Midbrain (tissue), 1 donor: Measurements from ENCODE around the gene VEGFB.
A peak's percentile ranks its signal among the peaks of the same experiment; 100 is the strongest.
"Not testable (repeated sequence)": the region's sequence is repeated elsewhere in the genome, so short reads cannot be mapped to it uniquely, and the experiment has no call there.

Experiments
- DNase-seq: peaks from one replicate; lab custom pipeline; 2025; lab: John Stamatoyannopoulos, UW

The VEGFB gene

DNA sequence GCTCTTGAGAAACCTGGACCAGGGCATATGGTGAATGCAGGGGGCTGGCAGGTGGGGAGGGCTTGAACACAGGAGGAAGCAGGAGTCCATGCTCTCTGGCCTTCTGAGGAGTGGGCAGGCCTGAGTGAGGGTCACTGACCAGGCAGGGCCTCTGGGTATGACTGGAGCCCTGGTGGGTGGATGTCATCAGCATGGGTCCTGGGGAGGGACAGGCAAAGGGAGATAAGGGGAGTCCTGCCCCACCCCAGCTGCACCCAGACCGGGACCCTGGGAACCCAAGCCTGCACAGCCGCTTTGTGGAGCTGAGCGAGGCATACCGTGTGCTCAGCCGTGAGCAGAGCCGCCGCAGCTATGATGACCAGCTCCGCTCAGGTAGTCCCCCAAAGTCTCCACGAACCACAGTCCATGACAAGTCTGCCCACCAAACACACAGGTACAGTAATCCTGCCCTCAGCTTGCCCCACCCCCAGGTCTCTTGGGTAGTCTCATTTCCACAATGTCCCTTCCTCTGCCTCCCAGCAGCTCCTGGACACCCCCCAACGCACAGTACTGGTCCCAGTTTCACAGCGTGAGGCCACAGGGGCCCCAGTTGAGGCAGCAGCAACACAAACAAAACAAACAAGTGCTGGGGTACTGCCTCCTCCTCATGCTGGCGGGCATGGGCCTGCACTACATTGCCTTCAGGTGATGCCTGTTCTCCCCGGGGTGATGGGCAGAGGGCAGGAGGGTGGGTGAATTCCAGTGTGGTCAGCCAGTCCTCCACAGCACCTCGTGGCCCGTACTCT is 2.0 kb upstream of the VEGFB start:
- DNase-seq, result no peak

DNA sequence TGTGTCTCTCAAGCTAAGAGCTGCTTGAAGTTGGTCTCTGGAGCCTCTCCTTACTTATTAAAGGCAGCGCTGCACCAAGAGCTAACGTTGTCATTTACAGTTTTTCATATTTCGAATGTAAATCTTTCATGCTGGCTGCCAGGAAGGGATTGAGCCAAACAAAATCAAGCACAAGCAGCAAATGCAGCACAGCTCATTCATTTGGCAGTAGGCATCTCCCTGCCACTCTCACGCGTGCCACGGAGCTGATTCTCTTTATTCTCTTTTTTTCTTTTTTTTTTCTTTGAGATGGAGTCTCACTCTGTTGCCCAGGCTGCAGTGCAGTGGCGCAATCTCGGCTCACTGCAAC is 1.4 kb upstream of the VEGFB start:
- DNase-seq, result no peak

DNA sequence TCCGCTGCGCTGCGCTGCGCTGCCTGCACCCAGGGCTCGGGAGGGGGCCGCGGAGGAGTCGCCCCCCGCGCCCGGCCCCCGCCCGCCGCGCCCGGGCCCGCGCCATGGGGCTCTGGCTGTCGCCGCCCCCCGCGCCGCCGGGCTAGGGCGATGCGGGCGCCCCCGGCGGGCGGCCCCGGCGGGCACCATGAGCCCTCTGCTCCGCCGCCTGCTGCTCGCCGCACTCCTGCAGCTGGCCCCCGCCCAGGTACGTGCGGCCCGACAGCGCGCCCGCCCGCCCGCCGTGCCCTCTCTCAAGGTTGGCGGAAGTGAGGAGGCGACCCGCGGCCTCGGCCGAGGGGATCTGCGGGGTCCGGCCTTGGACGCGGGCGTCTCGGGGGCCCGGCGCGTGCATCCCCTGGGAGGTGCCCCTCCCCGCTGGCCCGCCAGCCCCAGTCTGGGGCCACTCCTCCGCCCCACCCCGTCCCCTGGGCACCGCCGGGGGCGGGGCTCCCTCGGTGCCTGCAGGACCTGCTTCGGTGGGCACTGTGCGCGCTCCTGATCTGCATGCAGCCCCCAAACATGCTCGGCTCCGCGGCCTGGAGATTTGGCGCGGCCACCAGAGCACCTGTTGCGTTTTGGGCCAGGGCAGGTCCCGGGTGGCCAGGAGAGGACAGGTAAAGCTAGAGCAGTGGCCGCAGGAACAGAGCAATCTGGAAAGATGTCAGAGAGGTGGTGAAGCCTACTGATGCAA is 429 bp downstream of the VEGFB start:
- DNase-seq, result no peak

DNA sequence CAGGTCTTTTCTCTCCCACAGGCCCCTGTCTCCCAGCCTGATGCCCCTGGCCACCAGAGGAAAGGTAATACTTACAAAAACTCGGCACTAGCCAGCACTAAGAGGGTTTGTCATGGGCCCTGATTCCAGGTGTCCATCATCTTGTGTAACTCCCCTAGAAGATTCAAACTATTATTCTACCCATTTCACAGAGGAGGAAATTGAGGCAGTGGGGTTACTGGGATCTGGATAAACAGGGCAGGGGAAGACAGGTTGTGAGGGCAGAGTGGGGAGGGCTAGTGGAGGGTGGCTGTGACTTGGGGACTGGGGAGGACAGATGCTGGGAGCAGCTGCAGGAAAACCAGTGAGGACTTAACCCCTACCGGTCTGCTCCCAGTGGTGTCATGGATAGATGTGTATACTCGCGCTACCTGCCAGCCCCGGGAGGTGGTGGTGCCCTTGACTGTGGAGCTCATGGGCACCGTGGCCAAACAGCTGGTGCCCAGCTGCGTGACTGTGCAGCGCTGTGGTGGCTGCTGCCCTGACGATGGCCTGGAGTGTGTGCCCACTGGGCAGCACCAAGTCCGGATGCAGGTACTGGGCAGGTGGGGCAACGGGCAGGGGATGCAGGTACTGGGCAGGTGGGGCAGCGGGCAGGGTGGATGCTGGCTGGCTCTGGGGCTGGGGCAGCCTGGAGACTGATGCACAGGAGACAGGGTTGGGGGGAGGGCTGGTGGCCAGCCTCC is 1.2 kb downstream of the VEGFB start:
- DNase-seq, result no peak

DNA sequence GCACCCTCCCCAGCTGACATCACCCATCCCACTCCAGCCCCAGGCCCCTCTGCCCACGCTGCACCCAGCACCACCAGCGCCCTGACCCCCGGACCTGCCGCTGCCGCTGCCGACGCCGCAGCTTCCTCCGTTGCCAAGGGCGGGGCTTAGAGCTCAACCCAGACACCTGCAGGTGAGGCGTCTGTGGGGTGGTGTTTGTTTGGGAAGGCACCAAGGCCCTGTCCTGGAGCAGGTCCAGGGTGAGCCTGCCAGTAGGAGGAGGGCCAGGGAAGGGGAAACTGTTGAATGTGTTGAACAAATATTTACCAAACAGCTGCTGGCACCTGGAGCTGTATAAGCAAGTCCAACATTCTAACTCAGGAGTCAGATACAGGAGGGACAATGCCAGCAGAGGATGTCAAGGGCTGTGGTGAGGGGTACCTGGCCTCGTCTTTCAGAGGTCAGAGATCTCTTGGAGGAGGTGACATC is 3.1 kb downstream of the VEGFB start:
- DNase-seq, result no peak

DNA sequence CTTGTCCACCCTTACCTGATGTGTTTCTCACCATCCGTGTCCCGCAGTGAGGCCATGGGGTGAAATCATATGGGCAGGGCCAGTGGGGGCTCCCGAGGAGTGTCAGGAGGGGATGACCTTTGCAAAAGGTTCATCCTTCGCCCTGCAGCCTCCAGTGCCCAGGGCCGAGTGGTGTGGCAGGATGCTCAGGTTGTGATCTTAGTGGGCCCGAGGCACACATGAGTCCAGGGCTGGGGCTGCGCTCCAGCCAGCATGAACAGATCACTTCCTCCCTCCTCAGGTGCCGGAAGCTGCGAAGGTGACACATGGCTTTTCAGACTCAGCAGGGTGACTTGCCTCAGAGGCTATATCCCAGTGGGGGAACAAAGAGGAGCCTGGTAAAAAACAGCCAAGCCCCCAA is 3.7 kb downstream of the VEGFB start:
- DNase-seq, result no peak

DNA sequence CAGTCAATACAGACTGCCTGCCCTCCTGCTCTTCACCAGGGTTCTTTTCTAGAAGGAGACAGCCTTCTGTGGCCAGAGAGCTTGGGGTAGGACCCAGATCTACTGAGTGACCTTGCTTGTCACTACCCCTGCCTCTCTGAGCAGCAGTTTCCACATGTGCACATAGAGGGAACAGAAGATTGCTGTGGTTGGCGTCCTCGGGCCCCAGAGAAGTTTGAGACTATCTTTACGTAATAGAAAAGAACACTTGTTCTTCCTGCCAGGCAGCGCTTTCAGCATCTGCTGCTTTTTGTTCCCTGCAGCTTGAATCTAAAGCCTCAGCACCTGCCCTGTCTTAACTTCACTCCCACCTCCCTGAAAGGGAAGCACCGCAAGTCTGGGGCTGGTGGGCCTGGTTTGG is 4.6 kb downstream of the VEGFB start:
- DNase-seq, result no peak

DNA sequence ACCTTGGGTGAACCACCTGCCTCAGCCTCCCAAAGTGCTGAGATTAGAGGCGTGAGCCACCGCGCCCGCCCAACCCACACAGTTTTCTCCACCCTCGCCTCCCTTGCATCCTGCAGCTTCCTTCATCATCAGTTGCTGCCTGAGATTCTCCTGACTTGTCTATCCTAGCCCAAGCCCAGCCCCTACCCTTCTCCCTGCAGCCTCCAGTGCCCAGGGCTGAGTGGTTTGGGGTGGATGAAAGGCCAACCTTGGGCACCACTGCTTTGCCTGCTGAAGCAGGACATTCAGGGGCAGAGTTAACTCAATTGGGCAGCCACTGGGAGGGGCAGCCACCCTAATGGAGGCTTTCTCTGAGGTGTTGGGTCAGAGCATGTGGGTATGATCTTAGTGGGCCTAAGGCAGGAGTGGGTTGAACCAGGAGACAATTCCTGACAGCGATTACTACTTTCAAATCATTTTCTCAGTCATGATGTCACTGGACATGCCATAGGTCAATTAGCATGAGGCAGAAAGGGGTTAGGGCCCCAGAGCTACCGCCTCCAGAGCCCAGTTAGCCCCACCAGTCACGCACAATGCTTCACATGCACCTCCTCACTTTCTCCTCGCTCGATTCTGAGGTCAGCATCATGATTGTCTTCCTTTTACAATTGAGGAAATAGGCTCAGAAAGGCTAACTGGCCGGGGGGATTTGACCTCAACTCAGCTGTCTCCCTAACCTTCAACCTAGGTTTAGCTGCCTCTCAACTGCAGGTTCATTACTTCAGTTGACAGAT is 5.5 kb downstream of the VEGFB start:
- DNase-seq, result no peak

DNA sequence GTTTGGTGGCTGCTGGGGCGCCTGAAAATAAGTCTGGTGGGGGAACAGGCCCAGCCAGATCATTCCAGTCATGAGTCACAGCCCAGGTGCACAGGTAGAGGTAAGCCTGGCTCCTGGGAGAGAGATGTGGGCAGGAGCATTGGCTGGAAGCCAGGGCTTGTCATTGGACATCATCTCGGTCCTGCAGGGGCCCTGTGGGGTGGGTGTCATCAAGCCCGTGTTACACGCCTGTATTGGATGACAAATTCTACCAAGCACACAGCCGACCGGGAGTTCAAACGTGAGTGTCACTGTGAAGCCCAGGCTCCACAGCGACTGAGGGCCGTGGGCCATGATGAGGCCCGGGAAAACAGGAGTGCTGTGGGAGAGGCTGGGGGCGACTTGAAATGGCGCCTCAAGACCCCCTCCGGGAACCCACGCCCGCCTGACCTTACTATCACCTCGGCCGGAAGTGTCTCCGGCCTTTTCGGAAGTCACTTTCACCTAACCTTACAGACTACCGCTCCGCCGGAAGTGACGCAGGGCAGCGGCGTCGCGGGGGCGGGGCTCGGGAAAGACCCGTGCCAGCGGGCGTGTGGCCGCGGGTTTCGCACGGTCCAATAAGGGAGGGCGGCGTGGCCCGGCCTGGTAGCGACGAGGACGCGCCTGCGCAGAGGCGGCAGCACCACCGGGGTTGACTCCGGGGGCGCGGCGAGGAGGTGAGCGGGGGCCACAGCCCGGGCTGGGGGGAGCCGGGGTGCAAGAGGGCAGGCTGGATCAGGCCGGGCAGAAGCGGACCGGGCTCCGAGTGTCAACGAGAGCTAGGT is 6.3 kb downstream of the VEGFB start, which contains the start of gene FKBP2:
Gene FKBP2 (plus strand): TSS at position 661 of the 806 bp plus-strand sequence. CDS start 1,293 bp downstream, outside the sequence.
- peak; percentile 96 for DNase-seq

DNA sequence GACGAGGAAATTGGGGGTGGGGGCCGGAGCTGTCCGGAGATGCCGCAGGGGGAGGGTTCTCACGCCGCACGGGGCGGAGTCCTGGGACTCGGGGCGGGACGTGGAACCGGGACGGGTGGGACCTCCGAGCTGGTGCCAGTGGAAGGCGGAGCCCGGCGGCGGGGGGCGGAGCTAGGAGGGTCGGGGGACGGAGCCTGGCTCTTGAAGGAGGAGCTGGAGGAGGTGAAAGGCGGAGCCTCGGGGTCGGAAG is 6.8 kb downstream of the VEGFB start:
- DNase-seq, result peak; percentile 99

DNA sequence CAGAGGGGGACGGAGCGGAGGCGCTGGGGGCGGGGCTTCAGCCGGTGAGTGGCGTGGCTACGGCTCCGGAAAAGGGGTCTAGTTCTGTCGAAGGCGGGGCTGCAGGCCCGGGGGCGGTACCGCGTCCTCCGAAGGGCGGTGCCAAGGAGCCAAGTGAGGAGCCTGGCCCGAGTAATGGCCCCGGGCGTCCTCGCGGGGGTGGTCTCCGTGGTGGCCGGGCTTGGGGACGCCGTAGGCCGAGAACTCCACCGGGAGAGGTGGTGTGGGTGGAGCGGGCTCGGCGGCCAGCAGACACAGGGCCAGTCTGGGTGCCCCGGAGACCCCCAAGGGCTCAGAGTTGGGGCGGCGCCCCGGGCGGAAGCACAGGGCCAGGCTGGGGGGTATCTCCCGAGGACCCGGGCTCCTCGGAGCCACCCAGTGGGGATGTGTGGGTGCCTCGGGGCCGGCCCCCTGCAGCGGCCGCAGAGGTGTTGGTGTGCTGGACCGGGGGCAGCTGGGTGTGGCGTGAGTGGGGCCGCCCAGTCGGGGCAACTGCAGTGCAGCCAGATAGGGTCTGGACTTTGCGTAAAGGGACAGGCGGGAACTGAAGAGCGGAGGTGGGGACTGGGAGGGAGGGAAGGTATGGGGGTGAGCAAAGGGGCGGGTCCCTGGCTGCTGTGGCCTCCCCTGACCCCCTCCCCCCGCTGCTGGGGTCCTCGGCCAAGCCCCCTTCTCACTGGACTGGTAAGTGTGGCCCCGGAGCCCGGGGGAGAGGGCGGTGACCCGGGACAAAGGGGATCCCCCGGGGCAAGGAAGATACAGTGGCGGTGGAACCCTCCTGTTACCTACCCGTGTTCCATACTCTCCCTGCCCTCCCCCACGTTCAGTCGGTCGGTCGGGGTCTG is 7.3 kb downstream of the VEGFB start:
- no peak for DNase-seq

DNA sequence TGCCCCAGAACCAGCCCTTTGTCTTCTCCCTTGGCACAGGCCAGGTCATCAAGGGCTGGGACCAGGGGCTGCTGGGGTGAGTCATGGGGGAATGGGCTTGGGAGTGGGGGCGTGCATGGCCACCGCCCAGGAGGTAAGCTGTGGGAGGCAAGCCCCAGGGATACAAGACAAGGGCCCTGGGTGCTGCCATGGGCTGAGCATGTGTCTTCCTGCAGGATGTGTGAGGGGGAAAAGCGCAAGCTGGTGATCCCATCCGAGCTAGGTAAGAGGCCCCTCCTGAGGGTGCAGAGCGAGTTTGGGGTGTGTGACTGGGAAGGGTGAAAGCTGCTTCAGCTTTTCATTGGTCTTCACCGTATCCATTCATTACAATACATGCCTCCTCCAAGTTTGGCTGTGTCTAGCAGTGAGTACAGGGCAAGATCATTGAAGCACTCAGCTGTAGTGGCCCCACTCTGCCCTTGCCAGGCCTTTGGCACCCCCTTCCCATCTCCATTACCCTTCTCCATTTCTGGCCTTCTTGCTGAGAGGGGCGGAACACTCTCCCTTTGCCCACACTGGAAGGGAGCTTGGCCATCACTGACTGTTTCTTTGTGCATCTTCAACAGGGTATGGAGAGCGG is 9.0 kb downstream of the VEGFB start:
- DNase-seq, result no peak

DNA sequence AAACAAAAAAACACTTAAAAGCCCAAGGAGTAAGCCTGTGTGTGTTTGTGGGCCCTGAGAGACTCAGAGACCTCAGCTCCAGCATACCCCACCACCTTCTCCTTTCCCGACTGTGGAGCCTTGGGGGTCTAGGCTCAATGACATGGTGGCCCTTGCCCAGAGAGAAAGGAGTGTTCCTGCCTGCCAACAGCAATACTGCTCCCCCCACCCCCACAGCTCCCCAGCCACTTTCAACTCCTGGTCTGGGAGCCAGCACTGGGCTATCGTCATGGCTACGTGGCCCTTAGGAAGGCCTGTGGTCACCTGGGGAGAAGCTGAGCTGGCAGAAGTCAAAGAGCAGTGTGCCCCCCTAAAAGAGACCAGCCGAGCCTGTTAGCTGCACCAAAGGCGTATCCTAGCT is 9.7 kb downstream of the VEGFB start:
- no peak for DNase-seq

DNA sequence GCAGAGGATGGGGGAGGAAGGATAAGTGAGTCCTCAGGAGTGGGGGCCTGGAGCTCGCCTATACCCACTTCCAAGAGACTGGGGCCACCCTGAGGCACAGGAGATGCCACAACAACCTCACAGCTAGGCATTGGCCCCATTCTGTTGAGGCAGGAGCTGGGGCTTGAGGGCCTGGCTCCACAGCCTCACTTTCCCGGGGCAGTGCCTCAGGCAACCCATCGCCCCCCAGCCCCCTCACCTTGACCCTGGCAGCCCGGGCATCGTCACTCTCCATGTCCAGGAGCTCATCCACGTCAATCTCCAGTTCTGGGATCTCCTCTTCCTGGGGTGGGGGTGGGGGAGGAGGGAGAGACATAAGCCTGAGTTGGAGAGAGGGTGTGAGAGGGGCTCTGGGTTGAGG is 10.6 kb downstream of the VEGFB start:
- no peak for DNase-seq

DNA sequence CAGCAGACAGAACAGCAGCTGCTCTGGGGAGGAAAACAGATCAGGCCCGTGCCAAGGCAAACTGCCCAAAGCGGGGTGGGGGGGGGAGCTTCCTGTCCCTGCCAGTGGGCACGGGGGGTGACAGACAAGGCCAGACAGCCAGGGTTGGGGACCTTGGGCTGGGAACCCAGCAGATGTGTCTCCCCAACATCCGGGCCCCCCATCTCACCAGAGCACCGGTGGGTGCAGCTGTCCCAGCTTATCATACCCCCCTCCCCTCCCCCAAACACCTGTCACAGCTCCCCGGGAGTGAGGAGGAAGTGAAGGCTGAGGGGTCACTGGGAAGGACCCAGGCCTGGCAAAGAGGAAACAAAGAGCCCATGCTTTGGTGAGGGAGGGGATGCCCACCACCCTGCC is 11.0 kb downstream of the VEGFB start:
- no peak for DNase-seq

DNA sequence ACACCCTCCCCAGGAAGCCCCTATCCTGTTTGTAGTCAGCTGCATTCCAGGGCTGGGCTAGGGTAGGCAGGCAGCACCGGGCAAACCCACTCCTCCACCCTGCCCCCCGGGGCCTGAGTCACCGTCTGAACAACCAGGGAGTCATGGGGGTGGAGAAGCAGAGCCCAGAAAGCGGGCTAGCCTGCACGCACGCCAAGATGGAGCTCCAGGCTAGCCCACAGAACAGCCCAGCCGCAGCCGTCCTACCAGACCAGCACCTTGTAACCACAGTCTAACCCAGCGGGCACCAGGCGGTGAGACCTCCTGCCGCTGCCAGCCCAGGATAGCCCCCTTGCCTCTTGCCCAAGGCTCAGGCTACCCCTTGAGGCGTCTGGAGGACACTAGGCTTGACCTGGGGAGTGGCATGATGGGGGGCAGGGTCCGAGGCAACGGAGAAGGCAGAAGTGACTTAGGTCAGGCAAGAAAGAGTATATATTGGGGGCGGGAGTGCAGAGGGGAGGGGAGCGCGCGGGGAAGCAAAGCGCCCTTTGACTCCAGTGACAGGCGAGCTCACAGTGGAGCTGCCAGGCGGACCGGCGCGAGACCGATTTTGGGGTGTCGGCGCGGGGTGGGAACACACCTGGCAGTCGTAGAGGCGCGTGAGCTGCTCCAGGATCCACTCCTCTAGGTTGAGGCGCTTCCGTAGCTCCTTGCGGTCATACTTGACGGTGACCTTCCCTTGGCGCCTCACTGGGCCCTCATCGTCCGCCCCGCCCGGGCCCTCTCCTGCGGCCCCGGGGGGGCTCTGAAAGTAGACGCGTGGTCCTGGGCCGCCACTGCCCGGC is 11.6 kb downstream of the VEGFB start:
- no peak for DNase-seq

DNA sequence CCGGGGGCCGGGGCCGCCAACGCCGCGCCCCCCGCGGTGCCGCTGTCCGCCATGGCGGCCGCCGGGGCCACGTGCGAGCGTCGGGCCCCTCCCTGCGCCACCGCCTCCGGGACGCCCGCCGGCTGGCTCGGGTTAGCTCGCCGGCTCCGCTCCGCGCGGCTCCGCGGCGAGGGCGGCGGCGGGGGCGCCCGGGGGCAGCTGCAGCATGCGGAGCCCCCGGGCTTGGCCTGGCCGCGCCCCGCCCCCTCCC is 12.2 kb downstream of the VEGFB start:
- DNase-seq, result not testable (repeated sequence)

DNA sequence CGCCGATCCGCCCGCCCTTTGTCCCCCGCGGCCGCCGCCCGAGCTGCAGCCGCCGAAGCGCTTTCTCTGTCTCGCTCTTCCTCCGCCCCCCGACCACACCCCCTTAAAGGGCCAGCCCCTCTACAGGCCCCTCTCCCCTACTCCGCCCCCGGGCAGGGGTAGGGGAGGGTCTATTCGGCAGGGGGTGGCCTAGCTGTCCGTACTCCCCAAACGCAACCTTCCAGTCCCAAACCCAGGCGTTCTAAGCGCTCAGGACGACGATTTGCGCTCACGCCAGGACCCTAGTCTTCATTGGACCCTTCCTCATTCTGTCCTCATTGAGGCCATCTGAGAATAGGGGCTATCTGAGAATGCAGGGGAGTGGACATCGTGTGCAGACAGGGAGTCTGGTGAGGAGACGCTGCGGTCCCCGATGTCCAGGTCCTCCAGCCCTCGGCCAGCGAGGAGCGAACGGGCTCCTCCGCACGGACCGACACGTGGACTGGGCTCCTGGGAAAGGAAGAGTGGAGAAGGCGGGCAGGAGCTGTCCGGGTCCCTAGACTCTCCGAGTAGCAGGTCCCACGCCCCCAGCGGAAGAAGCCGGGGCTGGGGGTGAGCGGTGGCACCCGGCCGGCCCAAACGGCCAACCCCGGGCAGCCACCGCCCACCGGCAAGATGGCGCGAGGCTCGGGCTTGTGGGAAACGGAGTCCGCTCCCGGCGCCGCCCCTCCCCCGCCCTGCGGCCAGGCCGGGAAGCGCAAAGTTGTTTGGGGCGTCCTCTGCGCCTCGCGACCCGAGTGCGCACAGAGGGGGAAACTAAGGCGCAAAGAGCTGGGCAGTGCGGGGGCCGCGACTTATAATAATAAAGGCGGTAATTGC is 12.7 kb downstream of the VEGFB start, which contains the start of gene PPP1R14B:
Gene PPP1R14B (minus strand): TSS at position 73 of the 858 bp plus-strand sequence. CDS start 270 bp downstream, outside the sequence.
- peak; percentile 77 for DNase-seq
